Measurements from ENCODE around the gene DNAI4.

- TF ChIP-seq CTCF (IDR thresholded peaks at IDR 0.05) (no peak), POLR2A (IDR thresholded peaks at IDR 0.05) (no peak)
These were observed 71.3 kb downstream of the DNAI4 start for GRCh38 chr1:66853379-66853778.

Measured in body of pancreas (tissue), 4 donors.